Gastrocnemius medialis (tissue), 4 donors: Measurements from ENCODE around the gene BCAR1. TPM values are rescaled to one million over a fixed set of nuclear protein-coding genes. Genes with fewer than 3 reads are reported as not detected.

Experiments used
- ATAC-seq, 2 donors: fragments of 150-250 bp; one replicate each; pipeline ENCODE4 v1.9.1; 2016
- DNase-seq, 2 donors: peaks; one replicate each; pipeline ENCODE4 v3.0.0-alpha.2; 2019
- H3K27ac ChIP-seq, 4 donors: fragments of 200-600 bp; sonication (generic); 1 replicate in 1 of 4; 2 replicates in 3 of 4; pipeline ENCODE4 v1.5.1; 2016 to 2018; ENCODE audit warnings: mild to moderate bottlenecking in 2 of 4, moderate library complexity in 1 of 4
- H3K27me3 ChIP-seq, 3 donors: fragments of 200-600 bp; sonication (generic) in 2 of 3; 1 replicate in 1 of 3; 2 replicates in 2 of 3; pipeline versions ENCODE4 v1.5.1 to v1.6.0; 2016 to 2019; ENCODE audit warnings: mild to moderate bottlenecking in 1 of 3, moderate library complexity in 1 of 3
- H3K36me3 ChIP-seq, 2 donors: fragments of 200-600 bp; sonication (generic) in 1 of 2; one replicate each; pipeline ENCODE4 v1.5.1; 2017 to 2018
- H3K4me1 ChIP-seq, 2 donors: fragments of 200-600 bp; sonication (generic) in 1 of 2; one replicate each; pipeline ENCODE4 v1.5.1; 2016 to 2017; ENCODE audit warnings: mild to moderate bottlenecking in 2 of 2
- H3K4me3 ChIP-seq, 4 donors: fragments of 200-600 bp; sonication (generic) in 3 of 4; 1 replicate in 1 of 4; 2 replicates in 3 of 4; pipeline ENCODE4 v1.5.1; 2016 to 2019; ENCODE audit warnings: mild to moderate bottlenecking in 2 of 4
- H3K9me3 ChIP-seq, 3 donors: fragments of 200-600 bp; sonication (generic) in 2 of 3; 1 replicate in 1 of 3; 2 replicates in 2 of 3; pipeline ENCODE4 v1.5.1; 2016 to 2019
- POLR2A ChIP-seq, 2 donors: fragments of 450-650 bp; IDR thresholded peaks; one replicate each; pipeline ENCODE4 v1.6.1; 2017; ENCODE audit warnings: antibody characterized with exemption in 2 of 2, mild to moderate bottlenecking in 2 of 2, moderate library complexity in 2 of 2
- in situ Hi-C, 4 donors: fragments of 200-750 bp; cut with MboI; loops; one replicate each; pipeline versions ENCODE4 v1.15.0 to v1.8.0; 2017; ENCODE audit warnings: low sequenced_read_pairs in 4 of 4
- intact Hi-C: fragments of 100-400 bp; cut with DNase I; formaldehyde crosslinking; loops from one replicate; pipeline ENCODE4 v1.15.1; 2023; ENCODE audit warnings: low total_unique reads
- total RNA-seq, 4 donors: library from RNA; depleted of rRNA; stranded (reverse); fragments of >200 nt; gene quantifications; one replicate each; pipeline versions ENCODE4 v1.1.0 to v1.2.3, GENCODE V29; 2016
- TF ChIP-seq, protein P1 (sequence below), 5 experiments: fragments of 450-650 bp in 3 of 5; fragments of 200-600 bp in 2 of 5; sonication (generic) in 2 of 5; IDR thresholded peaks in 4 of 5; conservative IDR thresholded peaks in 1 of 5; 1 replicate in 4 of 5; 2 replicates in 1 of 5; pipeline ENCODE4 v1.5.1; 2016 to 2019; ENCODE audit warnings: antibody characterized with exemption in 5 of 5, mild to moderate bottlenecking in 3 of 5, moderate library complexity in 3 of 5

BCAR1 gene
- total RNA-seq, 4 donors from 2014 or later: 101 to 153 (median 145) TPM

DNA sequence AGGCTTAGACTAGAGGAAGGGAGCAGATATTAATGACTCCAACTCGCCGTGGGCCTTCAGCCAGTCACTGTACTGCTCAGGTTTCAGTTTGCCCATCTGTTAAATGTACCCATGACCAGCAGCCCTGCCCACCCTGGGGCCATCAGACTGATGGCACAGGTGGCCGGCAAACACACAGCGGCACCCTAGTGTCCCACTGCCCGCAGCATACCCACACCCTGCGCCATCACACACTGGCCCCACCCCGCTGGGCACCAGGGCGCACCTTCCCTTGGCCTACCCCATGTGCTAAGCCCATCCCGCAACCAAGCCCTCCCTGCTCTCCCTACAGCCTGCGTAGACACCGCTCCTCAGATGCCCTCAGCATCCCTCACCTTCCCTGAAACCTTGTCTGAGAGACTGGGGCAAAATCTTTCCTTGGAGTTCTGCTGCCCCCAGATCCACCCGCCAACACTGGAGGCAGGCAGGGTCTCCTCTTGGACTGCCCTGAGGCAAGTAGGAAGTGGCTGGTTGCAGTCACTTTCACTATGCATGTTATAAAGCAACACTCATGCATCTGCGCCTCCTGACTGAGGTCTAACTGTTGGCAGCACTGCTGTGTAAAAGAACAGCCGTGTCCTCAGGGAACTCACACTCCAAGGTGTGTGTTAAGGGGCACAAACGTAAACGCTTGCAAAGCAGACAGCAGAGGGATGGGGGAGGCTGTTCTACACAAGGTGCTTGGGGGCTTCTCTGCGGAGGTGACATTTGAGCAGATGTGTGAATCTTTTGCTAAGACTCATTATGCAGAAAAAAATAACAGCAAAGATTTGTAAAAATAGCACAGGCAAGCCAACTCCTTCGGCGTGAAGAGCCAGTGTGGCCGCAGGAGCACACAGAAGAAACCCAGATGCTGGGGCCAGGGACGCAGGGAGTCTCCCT is 6.7 kb upstream of the BCAR1 start:
- H3K27ac ChIP-seq: peak overlapping the region; percentile 97 to 99 (median 98)
- peaks cover 90 to 97% of the 10 kb centered on the region in 2 donors for H3K4me1 ChIP-seq
- DNase-seq (peak in 1 of 2 donors; percentile 35), ATAC-seq (no peak)
- H3K9me3 ChIP-seq: no peaks in the 10 kb centered on the region
- H3K36me3 ChIP-seq: no peaks in the 10 kb centered on the region
- H3K27me3 ChIP-seq: no peaks in the 10 kb centered on the region
- intact Hi-C loops: no loop called here
- in situ Hi-C loops: no loop called here
- no peak overlapping the region for H3K4me3 ChIP-seq
- TF ChIP-seq, protein P1, sequence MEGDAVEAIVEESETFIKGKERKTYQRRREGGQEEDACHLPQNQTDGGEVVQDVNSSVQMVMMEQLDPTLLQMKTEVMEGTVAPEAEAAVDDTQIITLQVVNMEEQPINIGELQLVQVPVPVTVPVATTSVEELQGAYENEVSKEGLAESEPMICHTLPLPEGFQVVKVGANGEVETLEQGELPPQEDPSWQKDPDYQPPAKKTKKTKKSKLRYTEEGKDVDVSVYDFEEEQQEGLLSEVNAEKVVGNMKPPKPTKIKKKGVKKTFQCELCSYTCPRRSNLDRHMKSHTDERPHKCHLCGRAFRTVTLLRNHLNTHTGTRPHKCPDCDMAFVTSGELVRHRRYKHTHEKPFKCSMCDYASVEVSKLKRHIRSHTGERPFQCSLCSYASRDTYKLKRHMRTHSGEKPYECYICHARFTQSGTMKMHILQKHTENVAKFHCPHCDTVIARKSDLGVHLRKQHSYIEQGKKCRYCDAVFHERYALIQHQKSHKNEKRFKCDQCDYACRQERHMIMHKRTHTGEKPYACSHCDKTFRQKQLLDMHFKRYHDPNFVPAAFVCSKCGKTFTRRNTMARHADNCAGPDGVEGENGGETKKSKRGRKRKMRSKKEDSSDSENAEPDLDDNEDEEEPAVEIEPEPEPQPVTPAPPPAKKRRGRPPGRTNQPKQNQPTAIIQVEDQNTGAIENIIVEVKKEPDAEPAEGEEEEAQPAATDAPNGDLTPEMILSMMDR (IDR thresholded peaks at IDR 0.05 in 4 of 5, conservative IDR thresholded peaks at IDR 0.05 in 1 of 5): no peak
- no peak for TF ChIP-seq POLR2A (IDR thresholded peaks at IDR 0.05)

- in situ Hi-C loops: no loop called here
- Histone ChIP-seq H3K4me1 (peaks cover 90 to 97% of the 10 kb centered on the region in 2 donors), H3K9me3 (no peaks in the 10 kb centered on the region), H3K4me3 (peak overlapping the region in 1 of 4 donors; percentile 15), H3K36me3 (no peaks in the 10 kb centered on the region), H3K27me3 (no peaks in the 10 kb centered on the region), H3K27ac (peak overlapping the region; percentile 97 to 99 (median 98))
- intact Hi-C loops: no loop called here
- peak in 1 of 2 donors; percentile 24 for DNase-seq
- TF ChIP-seq, protein P1 (IDR thresholded peaks at IDR 0.05 in 4 of 5, conservative IDR thresholded peaks at IDR 0.05 in 1 of 5): no peak
- TF ChIP-seq POLR2A (IDR thresholded peaks at IDR 0.05): no peak
- ATAC-seq: no peak
Measured at GRCh38 chr16:75256696-75257343, 5.4 kb upstream of the BCAR1 start.

DNA sequence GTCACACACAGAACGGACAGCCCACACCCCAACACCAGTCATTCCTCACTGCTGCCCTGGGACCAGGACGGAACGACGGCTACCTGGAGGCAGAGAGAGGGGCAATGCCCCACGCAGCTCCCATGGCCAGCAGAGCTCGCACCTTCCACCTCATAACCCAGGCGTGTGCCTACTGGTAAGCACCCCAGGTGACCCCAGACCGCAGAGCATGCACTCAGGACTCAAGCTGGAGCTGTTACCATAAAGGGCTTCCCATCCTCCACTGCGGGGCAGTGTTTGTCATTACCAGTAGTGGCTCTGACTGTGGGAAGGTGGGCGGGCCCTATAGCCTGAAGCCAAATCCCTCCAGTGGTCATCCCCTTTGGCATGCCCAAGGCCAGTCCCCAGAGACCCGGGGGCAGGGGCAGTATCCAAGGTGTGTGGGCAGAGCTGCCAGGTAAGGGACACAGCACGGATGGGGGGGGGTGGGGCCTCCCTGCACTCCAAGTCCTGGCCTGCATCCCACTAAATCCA is 4.7 kb upstream of the BCAR1 start:
- DNase-seq (peak in 1 of 2 donors; percentile 38), ATAC-seq (no peak)
- no peaks in the 10 kb centered on the region for H3K9me3 ChIP-seq
- H3K27me3 ChIP-seq: no peaks in the 10 kb centered on the region
- H3K4me3 ChIP-seq: no peak overlapping the region
- H3K27ac ChIP-seq: peak overlapping the region; percentile 97 to 99 (median 98)
- intact Hi-C loops (no loop called here), in situ Hi-C loops (no loop called here)
- H3K36me3 ChIP-seq: no peaks in the 10 kb centered on the region
- TF ChIP-seq, protein P1 (IDR thresholded peaks at IDR 0.05 in 4 of 5, conservative IDR thresholded peaks at IDR 0.05 in 1 of 5): no peak
- TF ChIP-seq POLR2A (IDR thresholded peaks at IDR 0.05): no peak
- H3K4me1 ChIP-seq: peaks cover 85 to 91% of the 10 kb centered on the region in 2 donors

GRCh38 chr16:75254359-75254837 is 3.0 kb upstream of the BCAR1 start:
- intact Hi-C loops (loop anchor here (1.0 kb wide), 2 partner anchors 9 to 16 kb away; no protein-coding TSS in a partner anchor), in situ Hi-C loops (no loop called here)
- no peaks in the 10 kb centered on the region for H3K9me3 ChIP-seq
- H3K27ac ChIP-seq: peak overlapping the region; percentile 97 to 99 (median 98)
- ATAC-seq (peak; percentile 60 to 63), DNase-seq (peak; percentile 89 to 97)
- no peaks in the 10 kb centered on the region for H3K36me3 ChIP-seq
- TF ChIP-seq, protein P1 (IDR thresholded peaks at IDR 0.05 in 4 of 5, conservative IDR thresholded peaks at IDR 0.05 in 1 of 5): no peak
- peak in 1 of 2 donors; percentile 43 for TF ChIP-seq POLR2A (IDR thresholded peaks at IDR 0.05)
- H3K27me3 ChIP-seq: no peaks in the 10 kb centered on the region
- peak overlapping the region in 1 of 4 donors; percentile 15 for H3K4me3 ChIP-seq
- peaks cover 87% of the 10 kb centered on the region in 2 donors for H3K4me1 ChIP-seq
